ENCODE measurements around the gene GPR31. TPM values are rescaled to one million over a fixed set of nuclear protein-coding genes. Genes with fewer than 3 reads are reported as not detected.

Gene GPR31
- total RNA-seq, 1 donor from 2014 or later: not detected

GRCh38 chr6:167143041-167143440 lies 14.7 kb downstream of the GPR31 start:
- Mint-ChIP-seq H3K4me3 (no peak overlapping the region), H3K36me3 (no peaks in the 10 kb centered on the region), H3K9me3 (peaks cover 6% of the 10 kb centered on the region), H3K4me1 (ENCODE audit: unreplicated experiment) (peaks cover 33% of the 10 kb centered on the region), H3K27ac (no peak overlapping the region), H3K27me3 (peaks cover 43% of the 10 kb centered on the region)
- TF ChIP-seq CTCF (conservative IDR thresholded peaks at IDR 0.05): no peak
- no peak for DNase-seq (ENCODE audit: extremely low spot score, unreplicated experiment)

DNA sequence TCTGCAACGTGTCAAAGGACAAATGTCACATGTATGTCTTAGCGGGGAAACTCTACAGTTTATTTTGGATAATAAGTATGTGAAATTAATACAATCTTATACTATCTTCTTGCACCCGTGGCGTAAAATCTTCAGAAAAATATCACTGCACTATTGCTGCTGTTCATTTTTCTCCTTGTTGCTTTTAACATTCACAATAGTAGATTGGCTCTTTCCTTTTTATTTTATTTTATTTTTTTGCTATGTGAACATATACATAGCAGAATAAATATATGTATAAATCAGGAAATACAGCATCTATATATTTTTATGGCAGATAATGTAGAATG lies 15.4 kb downstream of the GPR31 start:
- no peak overlapping the region for H3K27ac Mint-ChIP-seq
- peak; percentile 9 for TF ChIP-seq CTCF (conservative IDR thresholded peaks at IDR 0.05)
- DNase-seq (ENCODE audit: extremely low spot score, unreplicated experiment): no peak
- peaks cover 44% of the 10 kb centered on the region for H3K27me3 Mint-ChIP-seq
- H3K9me3 Mint-ChIP-seq: peaks cover 6% of the 10 kb centered on the region
- H3K36me3 Mint-ChIP-seq: no peaks in the 10 kb centered on the region
- no peak overlapping the region for H3K4me3 Mint-ChIP-seq
- H3K4me1 Mint-ChIP-seq (ENCODE audit: unreplicated experiment): peaks cover 33% of the 10 kb centered on the region

DNA sequence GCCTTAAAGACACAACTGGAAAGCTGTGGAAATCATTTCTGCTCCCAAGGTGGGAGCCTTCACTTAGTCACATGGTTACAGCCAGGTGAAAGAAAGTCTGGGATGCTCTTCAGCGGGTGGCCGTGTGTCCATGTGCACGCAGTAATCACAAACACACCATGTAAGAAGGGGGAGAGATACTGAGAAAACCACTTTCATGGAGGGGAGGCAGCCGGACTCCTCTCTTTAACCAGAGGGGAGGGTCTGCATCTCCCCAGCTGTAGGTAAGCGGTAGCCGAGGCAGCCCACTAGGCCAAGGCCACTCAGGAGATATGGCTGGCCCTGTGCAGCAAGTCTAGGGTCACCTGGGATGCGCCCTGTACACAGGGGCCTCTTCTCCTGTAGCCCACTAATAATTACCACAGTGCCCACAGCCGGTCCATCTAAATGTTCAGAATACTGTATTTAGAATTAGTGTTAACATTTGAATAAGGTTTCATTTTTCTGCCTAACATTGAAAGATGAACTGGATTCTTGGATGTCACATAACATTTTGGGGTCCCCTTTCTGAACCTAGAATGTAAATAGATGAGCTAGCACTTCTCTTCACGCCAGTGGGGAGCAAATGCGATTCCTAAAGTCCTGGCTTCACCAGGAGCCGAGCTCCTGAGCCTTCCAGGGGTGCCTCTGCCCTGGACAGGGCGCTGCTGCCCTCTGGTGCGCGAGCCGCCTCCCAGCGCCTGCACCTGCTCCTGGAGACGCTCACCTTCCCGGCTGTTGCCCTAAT lies 15.9 kb downstream of the GPR31 start:
- H3K9me3 Mint-ChIP-seq: peaks cover 6% of the 10 kb centered on the region
- no peaks in the 10 kb centered on the region for H3K36me3 Mint-ChIP-seq
- TF ChIP-seq CTCF (conservative IDR thresholded peaks at IDR 0.05): peak; percentile 81
- peaks cover 31% of the 10 kb centered on the region for H3K4me1 Mint-ChIP-seq (ENCODE audit: unreplicated experiment)
- H3K4me3 Mint-ChIP-seq: no peak overlapping the region
- peaks cover 40% of the 10 kb centered on the region for H3K27me3 Mint-ChIP-seq
- no peak overlapping the region for H3K27ac Mint-ChIP-seq
- DNase-seq (ENCODE audit: extremely low spot score, unreplicated experiment): no peak

DNA sequence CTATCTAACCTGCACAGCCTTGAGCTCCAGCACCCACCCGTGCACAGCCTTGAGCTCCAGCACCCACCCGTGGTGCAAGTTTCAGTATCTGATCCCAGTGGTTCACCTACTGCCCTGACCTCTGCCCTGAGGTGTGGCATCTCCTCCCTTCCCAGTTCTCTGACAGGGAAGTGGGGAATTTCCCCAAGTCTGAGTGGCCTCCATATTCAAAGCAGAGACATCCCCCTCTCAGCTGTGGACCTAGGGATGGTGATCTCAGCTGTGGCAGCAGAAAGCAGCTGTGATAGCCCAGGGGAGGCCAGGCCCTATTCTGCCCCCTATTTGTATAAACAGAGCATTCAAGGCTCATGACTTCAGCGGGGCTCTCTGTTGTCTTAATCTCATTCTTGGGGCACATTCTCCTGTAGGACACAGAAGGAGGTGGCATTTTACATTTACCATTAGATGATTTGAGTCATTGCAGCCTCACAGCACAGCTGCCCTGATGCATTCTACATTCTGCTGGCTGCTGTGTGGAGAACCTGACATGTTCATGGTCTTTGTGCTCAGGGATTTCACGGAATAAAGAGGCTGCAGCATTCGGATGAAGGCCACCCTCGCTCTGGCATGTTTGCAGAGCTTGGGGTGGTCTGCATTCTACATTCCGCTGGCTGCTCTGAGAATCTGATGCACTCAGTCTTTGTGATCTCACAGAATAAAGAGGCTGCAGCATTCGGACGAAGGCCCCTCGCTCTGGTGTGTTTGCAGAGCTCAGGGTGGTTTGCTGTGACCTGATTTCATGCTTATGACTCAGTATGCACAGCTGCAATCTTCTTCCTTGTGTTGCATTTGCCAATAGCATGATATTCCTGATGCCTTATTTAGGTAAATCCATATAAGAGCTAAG lies 16.9 kb downstream of the GPR31 start:
- peaks cover 36% of the 10 kb centered on the region for H3K27me3 Mint-ChIP-seq
- peaks cover 24% of the 10 kb centered on the region for H3K4me1 Mint-ChIP-seq (ENCODE audit: unreplicated experiment)
- H3K9me3 Mint-ChIP-seq: peaks cover 6% of the 10 kb centered on the region
- H3K36me3 Mint-ChIP-seq: no peaks in the 10 kb centered on the region
- no peak overlapping the region for H3K27ac Mint-ChIP-seq
- DNase-seq (ENCODE audit: extremely low spot score, unreplicated experiment): no peak
- no peak overlapping the region for H3K4me3 Mint-ChIP-seq
- no peak for TF ChIP-seq CTCF (conservative IDR thresholded peaks at IDR 0.05)

DNA sequence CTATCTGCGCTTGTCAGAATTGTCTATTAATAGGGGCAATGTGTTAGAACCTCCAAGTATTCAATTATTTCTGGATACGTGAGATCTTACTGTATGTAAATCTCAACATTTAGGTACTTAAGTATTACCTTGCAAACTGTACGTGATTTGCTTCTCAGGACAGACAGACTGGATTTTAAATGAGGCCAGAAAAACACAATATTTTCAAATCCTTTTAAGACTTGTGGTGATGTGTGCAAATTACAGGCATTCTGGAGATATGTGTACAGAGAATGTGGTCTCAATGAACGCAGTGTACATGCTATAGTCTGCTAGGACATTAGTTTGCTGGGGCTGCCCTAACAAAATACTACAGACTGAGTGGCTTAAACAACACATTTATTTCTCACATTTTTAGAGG lies 18.0 kb downstream of the GPR31 start:
- Mint-ChIP-seq H3K27me3 (peaks cover 30% of the 10 kb centered on the region), H3K27ac (no peak overlapping the region), H3K9me3 (peaks cover 4% of the 10 kb centered on the region), H3K4me3 (no peak overlapping the region), H3K4me1 (ENCODE audit: unreplicated experiment) (peaks cover 24% of the 10 kb centered on the region), H3K36me3 (no peaks in the 10 kb centered on the region)
- TF ChIP-seq CTCF (conservative IDR thresholded peaks at IDR 0.05): peak; percentile 52
- DNase-seq (ENCODE audit: extremely low spot score, unreplicated experiment): no peak

All from type B pancreatic cell (in vitro differentiated cells).